GM12892 (cell line): ENCODE data around the gene APOC1.

Experiments used
- POLR2A ChIP-seq: IDR thresholded peaks from 2 replicates; pipeline ENCODE4 v1.6.1; 2011; ENCODE audit warnings: low read depth, low read length, control low read depth
- POLR2AphosphoS5 ChIP-seq: IDR thresholded peaks from 2 replicates; pipeline ENCODE4 v1.6.1; 2011; ENCODE audit warnings: low read depth, low read length, control low read depth
- TAF1 ChIP-seq: IDR thresholded peaks from 2 replicates; pipeline ENCODE4 v1.6.1; 2011; ENCODE audit warnings: low read depth, mild to moderate bottlenecking, control low read depth, low read length, borderline replicate concordance

DNA sequence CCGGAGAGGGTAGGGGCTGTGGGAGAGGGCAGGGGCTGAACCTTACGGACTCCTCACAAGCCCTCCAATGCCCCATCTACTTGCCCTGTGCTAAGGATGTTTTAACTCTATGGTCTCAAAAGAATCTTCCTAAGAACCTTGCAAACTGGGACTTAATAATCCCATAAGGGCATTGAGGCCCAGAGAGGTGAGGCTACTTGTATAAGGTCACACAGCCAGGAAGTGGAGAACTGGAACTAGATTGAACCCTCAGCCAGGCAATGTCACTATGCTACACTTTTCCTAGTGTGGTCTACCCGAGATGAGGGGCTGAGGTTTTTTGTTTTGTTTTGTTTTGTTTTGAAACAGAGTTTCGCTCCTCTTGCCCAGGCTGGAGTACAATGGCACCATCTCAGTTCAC is 17.1 kb downstream of the APOC1 start:
- TF ChIP-seq POLR2A, result no peak
- no peak for TF ChIP-seq TAF1
- no peak for TF ChIP-seq POLR2AphosphoS5
